NCI-H1436 treated with DMSO at 0.1 percent for 48 hours (cell line): ENCODE data around the gene CETP.
"Not testable (repeated sequence)": the region's sequence is repeated elsewhere in the genome, so short reads cannot be mapped to it uniquely, and the experiment has no call there.

ENCODE experiments used
- DNase-seq: peaks from one replicate; lab custom pipeline; 2025; lab: John Stamatoyannopoulos, UW

Gene CETP

GRCh38 chr16:56981729-56982271 is 20.1 kb downstream of the CETP start:
- DNase-seq: no peak

- DNase-seq: no peak
Measured at GRCh38 chr16:56982695-56983094, 20.9 kb downstream of the CETP start.

DNA sequence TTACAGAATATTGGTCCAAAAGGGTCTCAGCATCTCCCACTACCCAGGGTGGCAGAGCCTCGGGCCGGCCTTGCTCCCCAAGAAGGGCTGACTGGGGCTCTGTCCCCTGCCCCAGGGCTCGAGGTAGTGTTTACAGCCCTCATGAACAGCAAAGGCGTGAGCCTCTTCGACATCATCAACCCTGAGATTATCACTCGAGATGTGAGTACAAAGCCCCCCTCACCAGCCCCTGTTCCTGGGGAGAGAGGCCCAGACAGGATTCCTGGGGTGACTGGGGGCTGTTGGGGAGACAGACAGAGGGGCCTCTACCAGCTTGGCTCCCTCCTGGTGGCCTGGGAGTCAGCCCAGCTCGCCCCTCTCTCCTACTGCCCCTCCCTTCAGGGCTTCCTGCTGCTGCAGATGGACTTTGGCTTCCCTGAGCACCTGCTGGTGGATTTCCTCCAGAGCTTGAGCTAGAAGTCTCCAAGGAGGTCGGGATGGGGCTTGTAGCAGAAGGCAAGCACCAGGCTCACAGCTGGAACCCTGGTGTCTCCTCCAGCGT is 21.5 kb downstream of the CETP start:
- DNase-seq: no peak

- no peak for DNase-seq
Measured at GRCh38 chr16:56984639-56985038, 22.9 kb downstream of the CETP start.

GRCh38 chr16:56985288-56985961 is 23.7 kb downstream of the CETP start:
- no peak for DNase-seq

DNA sequence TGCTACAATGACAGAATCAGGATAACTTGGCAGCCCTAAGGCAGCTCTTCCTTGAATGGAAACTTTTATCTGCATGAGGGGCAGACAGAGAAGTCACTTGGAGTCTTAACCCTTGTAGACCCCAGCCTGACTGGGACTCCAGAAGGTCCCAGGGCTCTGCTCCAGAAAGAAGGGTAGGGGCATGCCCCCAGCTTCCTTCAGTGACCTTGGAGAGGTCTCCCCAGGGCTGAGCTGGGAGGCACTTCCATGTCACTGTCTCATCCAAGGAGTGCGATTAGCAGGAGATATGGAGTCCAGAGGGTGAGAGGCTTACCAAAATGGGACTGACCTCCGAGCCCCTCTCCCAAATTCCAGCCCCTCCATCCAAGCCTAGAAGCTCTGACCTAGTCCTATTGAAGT is 24.2 kb downstream of the CETP start:
- DNase-seq: no peak

- no peak for DNase-seq
Measured at GRCh38 chr16:56986361-56986760, 24.6 kb downstream of the CETP start.

DNA sequence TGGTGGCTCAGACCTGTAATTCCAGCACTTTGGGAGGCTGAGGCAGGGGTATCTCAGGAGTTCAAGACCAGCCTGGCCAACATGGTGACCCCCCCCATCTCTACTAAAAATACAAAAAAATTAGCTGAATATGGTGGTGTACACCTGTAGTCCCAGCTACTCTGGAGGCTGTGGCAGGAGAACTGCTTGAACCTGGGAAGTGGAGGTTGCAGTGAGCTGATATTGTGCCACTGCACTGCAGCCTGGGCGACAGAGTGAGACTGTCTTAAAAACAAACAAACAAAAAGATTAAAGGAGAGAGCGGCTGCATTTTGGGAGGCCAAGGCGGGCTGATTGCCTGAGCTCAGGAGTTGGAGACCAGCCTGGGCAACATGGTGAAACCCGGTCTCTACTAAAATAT is 25.2 kb downstream of the CETP start:
- DNase-seq: not testable (repeated sequence)

- DNase-seq: no peak
Measured at GRCh38 chr16:56987692-56988091, 25.9 kb downstream of the CETP start.

DNA sequence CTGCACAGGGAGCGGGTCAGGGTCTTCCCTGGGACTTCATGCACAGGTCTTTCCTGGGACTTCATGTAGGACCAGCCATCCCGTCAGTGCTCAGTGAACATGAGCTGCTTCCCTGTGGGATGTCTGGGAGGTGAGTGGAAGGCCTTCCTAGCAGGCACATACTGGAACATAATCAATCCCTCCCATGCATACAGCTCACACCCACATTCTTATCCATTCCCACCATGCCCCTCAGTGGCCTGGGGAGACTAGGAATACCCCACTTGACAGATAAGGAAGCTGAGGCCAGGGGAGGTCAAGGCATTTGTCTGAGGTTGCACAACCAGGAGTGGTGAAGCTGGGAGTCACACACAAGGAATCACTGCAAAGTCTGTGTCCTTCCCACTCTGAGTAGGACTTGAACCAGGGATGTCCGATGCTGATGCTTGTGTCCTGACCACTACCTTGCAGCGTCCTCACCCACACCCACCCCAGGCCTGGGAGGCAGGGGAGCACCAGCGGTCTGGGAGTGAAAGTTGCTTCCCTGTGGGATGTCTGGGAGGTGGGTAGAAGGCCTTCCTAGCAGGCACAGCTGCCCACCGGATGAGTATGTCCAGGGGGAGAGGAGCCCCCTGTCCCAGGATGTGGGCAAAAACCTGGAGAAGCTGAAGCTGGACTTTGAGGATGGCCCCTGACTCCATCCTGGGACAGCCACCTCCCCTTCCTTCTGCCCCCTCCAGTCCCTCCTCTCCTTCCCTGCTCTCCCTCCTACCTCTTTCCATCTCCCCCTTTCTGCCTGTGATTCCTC is 26.6 kb downstream of the CETP start:
- no peak for DNase-seq

- no peak for DNase-seq
Measured at GRCh38 chr16:56988948-56989945, 27.5 kb downstream of the CETP start, which contains the start of gene NLRC5. TSS of gene NLRC5 (plus strand) at chr16:56989557. CDS start at chr16:57020713, 31,156 bp downstream.

GRCh38 chr16:56989988-56990387 is 28.2 kb downstream of the CETP start:
- no peak for DNase-seq

DNA sequence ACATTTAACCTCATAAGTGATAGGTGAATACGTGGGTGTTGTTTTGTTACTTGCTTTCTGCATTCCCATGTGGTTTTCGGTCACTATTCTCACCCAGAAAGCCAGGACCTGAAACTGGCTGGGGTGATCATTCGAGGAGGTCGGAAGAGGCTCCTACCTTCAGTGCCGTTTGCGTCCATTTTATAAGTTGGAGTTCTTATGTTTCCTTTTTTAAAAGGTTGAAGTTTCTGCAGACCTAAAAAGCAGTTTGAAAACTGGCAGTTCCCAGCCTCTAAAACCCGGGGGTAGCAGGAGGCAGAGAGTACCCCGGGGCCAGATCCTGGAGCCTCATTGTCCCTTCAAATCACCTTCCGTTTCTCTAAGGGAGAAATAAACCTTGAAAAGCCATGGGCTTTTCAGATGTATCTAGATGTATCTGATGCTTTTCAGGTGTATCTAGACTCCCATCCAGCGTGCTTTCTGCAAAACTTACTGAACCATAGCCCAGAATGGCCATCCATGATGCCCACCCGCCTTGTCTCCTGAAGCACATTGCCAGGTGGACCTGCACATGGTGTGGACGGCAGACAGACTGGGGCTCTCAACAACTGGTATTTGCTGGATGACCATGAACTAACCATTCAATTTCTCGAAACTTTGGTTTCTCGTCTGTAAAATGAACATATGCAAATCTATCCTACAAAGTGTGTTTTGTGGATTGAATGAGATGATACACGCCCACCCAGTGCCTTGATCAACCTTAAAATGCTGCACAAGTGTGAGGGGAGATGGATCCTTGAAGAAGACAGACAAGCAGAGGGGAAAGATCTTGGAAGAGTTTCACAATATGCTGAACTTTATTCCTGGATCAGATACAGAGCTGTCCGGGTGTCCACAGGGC is 28.9 kb downstream of the CETP start:
- DNase-seq: no peak

DNA sequence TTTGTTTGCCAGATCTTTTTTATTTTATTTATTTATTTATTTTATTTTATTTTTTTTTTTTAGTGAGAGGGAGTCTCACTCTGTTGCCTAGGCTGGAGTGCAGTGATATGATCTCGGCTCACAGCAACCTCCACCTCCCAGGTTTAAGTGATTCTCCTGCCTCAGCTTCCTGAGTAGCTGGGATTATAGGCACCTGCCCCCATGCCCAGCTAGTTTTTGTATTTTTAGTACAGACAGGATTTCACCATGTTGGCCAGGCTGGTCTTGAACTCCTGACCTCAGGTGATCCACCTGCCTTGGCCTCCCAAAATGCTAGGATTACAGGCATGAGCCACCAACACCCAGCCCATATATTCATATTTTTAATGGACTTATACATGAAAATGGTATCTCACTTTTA is 30.7 kb downstream of the CETP start:
- DNase-seq: not testable (repeated sequence)

GRCh38 chr16:56993204-56993603 is 31.5 kb downstream of the CETP start:
- DNase-seq: no peak

DNA sequence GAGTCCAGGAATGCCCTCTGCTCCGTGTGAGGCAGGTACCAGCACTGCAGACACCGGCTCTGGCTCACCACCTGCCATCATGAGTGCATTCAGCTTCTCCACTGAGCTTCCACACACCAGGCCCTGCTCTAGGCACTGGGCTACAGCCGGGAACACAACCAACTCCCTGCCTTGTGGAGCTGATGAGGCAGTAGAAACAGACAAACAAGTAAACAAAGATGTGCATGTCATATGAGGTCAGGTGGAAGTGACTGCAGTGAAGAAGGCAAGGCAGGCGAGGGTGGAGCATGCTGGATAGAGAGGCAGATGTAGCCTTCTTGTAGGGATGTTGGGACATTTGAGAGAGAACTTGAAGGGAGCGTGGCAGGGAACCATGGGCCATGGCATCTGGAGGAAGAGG is 32.6 kb downstream of the CETP start:
- DNase-seq: no peak

DNA sequence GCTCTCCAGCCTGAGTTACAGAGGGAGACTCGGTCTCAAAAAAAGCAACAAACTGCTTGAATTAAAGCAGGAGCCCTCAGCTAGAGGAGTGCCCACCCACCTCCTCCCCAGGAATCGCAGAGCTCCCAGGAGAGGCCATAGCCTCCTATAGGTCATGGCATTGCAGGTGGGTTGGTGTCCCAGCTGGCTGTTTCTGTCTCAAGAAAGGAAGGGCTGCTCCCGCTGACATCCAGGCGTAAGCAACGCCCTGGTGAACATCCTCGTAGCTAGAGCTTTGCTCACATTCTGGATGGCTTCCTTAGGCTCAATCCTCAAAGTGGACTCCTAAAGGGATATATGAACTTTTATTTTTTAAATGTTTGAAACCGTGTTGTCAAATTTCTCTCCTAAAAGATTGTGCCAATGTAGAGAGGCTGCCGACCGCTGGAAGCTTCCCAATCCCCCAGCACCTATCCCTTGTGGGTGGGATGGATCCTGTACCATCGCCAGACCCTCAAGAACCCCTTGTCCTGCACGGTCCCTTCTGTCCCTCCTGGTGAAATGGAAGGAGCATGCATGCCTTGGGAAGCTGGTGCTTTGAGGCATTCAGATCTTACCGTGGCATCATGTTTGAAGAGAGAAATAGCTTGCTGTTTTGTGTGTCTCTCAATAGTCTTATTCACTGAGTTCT is 33.5 kb downstream of the CETP start:
- DNase-seq: no peak

DNA sequence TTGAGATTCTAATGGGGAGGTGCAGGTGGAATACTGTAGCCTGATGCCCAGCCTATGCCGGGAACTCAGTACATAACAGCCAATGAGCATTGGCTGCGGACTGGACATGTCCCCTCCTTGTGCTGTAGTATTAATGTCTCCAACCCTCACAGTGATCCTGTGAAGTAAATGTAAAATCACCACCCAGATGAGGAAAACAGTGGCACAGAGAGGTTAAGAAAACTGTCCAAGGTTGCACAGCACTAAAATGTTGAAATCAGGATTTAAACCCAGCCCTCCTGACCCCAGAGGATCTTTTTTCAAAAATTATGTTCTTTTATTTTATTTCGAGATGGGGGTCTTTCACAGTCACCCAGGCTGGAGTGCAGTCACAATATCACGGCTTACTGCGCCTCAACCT is 35.5 kb downstream of the CETP start:
- DNase-seq: no peak

- no peak for DNase-seq
Measured at GRCh38 chr16:56997931-56998330, 36.2 kb downstream of the CETP start.

- DNase-seq: no peak
Measured at GRCh38 chr16:56998352-56998751, 36.6 kb downstream of the CETP start.
